Measurements from ENCODE around the gene DNLZ. TPM values are rescaled to one million over a fixed set of nuclear protein-coding genes. Genes with fewer than 3 reads are reported as not detected.

The DNLZ gene
- total and polyA plus RNA-seq, 4 donors: 2.0 to 7.1 (median 4.5) TPM

- peaks cover 0 to 5% (median 1%) of the 10 kb centered on the region in 4 donors for H3K4me1 ChIP-seq (ENCODE audit: control insufficient read depth in 4 of 4, insufficient read depth in 4 of 4, low read length in 3 of 4)
- no peaks in the 10 kb centered on the region for H3K27me3 ChIP-seq (ENCODE audit: control insufficient read depth in 4 of 4, insufficient read depth in 4 of 4, low read length in 3 of 4)
- WGBS: 91% methylated on average over 29 of the region's 29 CpGs
- H3K27ac ChIP-seq (ENCODE audit: low read depth in 1 of 2, low read length in 2 of 2): no peak overlapping the region
- no peak overlapping the region for H3K9ac ChIP-seq (ENCODE audit: low read depth in 1 of 2, low read length in 2 of 2)
- H3K9me3 ChIP-seq (ENCODE audit: control insufficient read depth in 4 of 4, low read length in 3 of 4): no peaks in the 10 kb centered on the region
- TF ChIP-seq HNF4G (IDR thresholded peaks at IDR 0.05) (no peak), REST (IDR thresholded peaks at IDR 0.05) (no peak), TAF1 (conservative IDR thresholded peaks at IDR 0.05) (no peak), RXRA (IDR thresholded peaks at IDR 0.05) (no peak), ZBTB33 (IDR thresholded peaks at IDR 0.05) (no peak), RAD21 (IDR thresholded peaks at IDR 0.05) (no peak), EGR1 (IDR thresholded peaks at IDR 0.05; ENCODE audit: low read depth in 2 of 2) (no peak), HNF4A (conservative IDR thresholded peaks at IDR 0.05) (no peak), GABPA (IDR thresholded peaks at IDR 0.05 in 1 of 2, conservative IDR thresholded peaks at IDR 0.05 in 1 of 2) (no peak), YY1 (IDR thresholded peaks at IDR 0.05) (no peak)
- H3K4me3 ChIP-seq (ENCODE audit: low read depth in 1 of 3, low read length in 3 of 3): no peak overlapping the region
- H3K36me3 ChIP-seq (ENCODE audit: control insufficient read depth in 4 of 4, insufficient read depth in 3 of 4, low read depth in 1 of 4, low read length in 3 of 4): peaks cover 0 to 1% (median 0%) of the 10 kb centered on the region in 4 donors
- no peak for DNase-seq (ENCODE audit: low spot score)
These were observed 5.5 kb downstream of the DNLZ start for GRCh38 chr9:136358016-136358415.

GRCh38 chr9:136357202-136357725 is 6.3 kb downstream of the DNLZ start:
- 86% methylated on average over 22 of the region's 22 CpGs for WGBS

More at GRCh38 chr9:136357202-136357725, 6.3 kb downstream of the DNLZ start:
- Histone ChIP-seq H3K27me3 (ENCODE audit: control insufficient read depth in 4 of 4, insufficient read depth in 4 of 4, low read length in 3 of 4) (no peaks in the 10 kb centered on the region), H3K9me3 (ENCODE audit: control insufficient read depth in 4 of 4, low read length in 3 of 4) (no peaks in the 10 kb centered on the region), H3K9ac (ENCODE audit: low read depth in 1 of 2, low read length in 2 of 2) (no peak overlapping the region), H3K4me3 (ENCODE audit: low read depth in 1 of 3, low read length in 3 of 3) (no peak overlapping the region), H3K27ac (ENCODE audit: low read depth in 1 of 2, low read length in 2 of 2) (no peak overlapping the region), H3K36me3 (ENCODE audit: control insufficient read depth in 4 of 4, insufficient read depth in 3 of 4, low read depth in 1 of 4, low read length in 3 of 4) (peaks cover 0 to 1% (median 0%) of the 10 kb centered on the region in 4 donors), H3K4me1 (ENCODE audit: control insufficient read depth in 4 of 4, insufficient read depth in 4 of 4, low read length in 3 of 4) (peaks cover 0 to 5% (median 1%) of the 10 kb centered on the region in 4 donors)
- no peak for TF ChIP-seq FOXA2 (IDR thresholded peaks at IDR 0.05)
- no peak for TF ChIP-seq MAX (IDR thresholded peaks at IDR 0.05)
- no peak for TF ChIP-seq EGR1 (IDR thresholded peaks at IDR 0.05; ENCODE audit: low read depth in 2 of 2)
- no peak for TF ChIP-seq YY1 (IDR thresholded peaks at IDR 0.05)
- no peak for DNase-seq (ENCODE audit: low spot score)
